OCI-LY1 (cell line): ENCODE results near the gene IRF1.
"Not testable (repeated sequence)": the region's sequence is repeated elsewhere in the genome, so short reads cannot be mapped to it uniquely, and the experiment has no call there.

ENCODE experiments used
- H2AFZ ChIP-seq: fragments of 200-600 bp; sonication (generic), shearing (Covaris generic); 2 replicates; pipeline ENCODE4 v1.6.0; 2014; ENCODE audit warnings: antibody characterized with exemption, mild to moderate bottlenecking, low read length
- H3F3A ChIP-seq: fragments of 200-600 bp; sonication (generic), shearing (Covaris generic); 2 replicates; pipeline ENCODE4 v1.6.0; 2014; ENCODE audit warnings: mild to moderate bottlenecking, antibody characterized with exemption, low read length, moderate library complexity; ENCODE audit not compliant: insufficient read depth
- H3K27ac ChIP-seq: fragments of 200-600 bp; sonication (generic); 2 replicates; pipeline ENCODE4 v1.5.1; 2014; ENCODE audit warnings: low read length, mixed run types, mild to moderate bottlenecking, low read depth; ENCODE audit not compliant: poor library complexity, severe bottlenecking
- H3K27me3 ChIP-seq: fragments of 200-600 bp; sonication (generic); 2 replicates; pipeline ENCODE4 v1.6.0; 2014; ENCODE audit warnings: antibody characterized with exemption, mild to moderate bottlenecking, low read length, moderate library complexity; ENCODE audit not compliant: insufficient read depth
- H3K36me3 ChIP-seq: fragments of 200-600 bp; sonication (generic); 2 replicates; pipeline ENCODE4 v1.6.1; 2014; ENCODE audit warnings: mild to moderate bottlenecking, antibody characterized with exemption, low read length, moderate library complexity, mixed read lengths; ENCODE audit not compliant: insufficient read depth
- H3K4me1 ChIP-seq: fragments of 200-600 bp; sonication (generic); 2 replicates; pipeline ENCODE4 v1.5.1; 2014; ENCODE audit warnings: mild to moderate bottlenecking, low read length, moderate library complexity; ENCODE audit not compliant: insufficient read depth, severe bottlenecking
- H3K4me2 ChIP-seq: fragments of 200-600 bp; sonication (generic), shearing (Covaris generic); 2 replicates; pipeline ENCODE4 v1.6.1; 2014; ENCODE audit warnings: low read length
- H3K4me3 ChIP-seq: fragments of 200-600 bp; sonication (generic); 2 replicates; pipeline ENCODE4 v1.5.1; 2014; ENCODE audit warnings: low read length, low read depth, mild to moderate bottlenecking, mixed read lengths; ENCODE audit not compliant: poor library complexity, severe bottlenecking
- H3K79me2 ChIP-seq: fragments of 200-600 bp; shearing (Covaris generic); 2 replicates; pipeline ENCODE4 v1.6.1; 2016; ENCODE audit warnings: mixed run types, low read length, mixed read lengths; ENCODE audit not compliant: insufficient read depth
- H3K9ac ChIP-seq: fragments of 200-600 bp; sonication (generic), shearing (Covaris generic); 2 replicates; pipeline ENCODE4 v1.6.1; 2014; ENCODE audit warnings: mild to moderate bottlenecking, low read length, mixed read lengths
- H3K9me2 ChIP-seq: fragments of 200-600 bp; sonication (generic), shearing (Covaris generic); 2 replicates; pipeline ENCODE4 v1.6.1; 2014; ENCODE audit warnings: low read depth, mild to moderate bottlenecking, low read length, mixed read lengths
- H3K9me3 ChIP-seq: fragments of 200-600 bp; shearing (Covaris generic); 2 replicates; pipeline ENCODE4 v1.6.1; 2014; ENCODE audit warnings: low read length, mixed read lengths
- H4K20me1 ChIP-seq: fragments of 200-600 bp; sonication (generic), shearing (Covaris generic); 2 replicates; pipeline ENCODE4 v1.6.0; 2016; ENCODE audit warnings: mild to moderate bottlenecking, low read length; ENCODE audit not compliant: insufficient read depth
- EZH2 ChIP-seq: fragments of 200-600 bp; sonication (generic), shearing (Covaris generic); IDR thresholded peaks from 2 replicates; pipeline ENCODE4 v1.8.0; 2017; ENCODE audit warnings: borderline replicate concordance, mixed run types, mild to moderate bottlenecking, antibody characterized with exemption, low read length, moderate library complexity, mixed read lengths
- TF ChIP-seq, protein P1 (sequence below): fragments of 200-600 bp; sonication (generic), shearing (Covaris generic); IDR thresholded peaks from 2 replicates; pipeline ENCODE4 v1.5.1; 2017; ENCODE audit warnings: mild to moderate bottlenecking, antibody characterized with exemption, low read length, moderate library complexity, mixed read lengths

The IRF1 gene

DNA sequence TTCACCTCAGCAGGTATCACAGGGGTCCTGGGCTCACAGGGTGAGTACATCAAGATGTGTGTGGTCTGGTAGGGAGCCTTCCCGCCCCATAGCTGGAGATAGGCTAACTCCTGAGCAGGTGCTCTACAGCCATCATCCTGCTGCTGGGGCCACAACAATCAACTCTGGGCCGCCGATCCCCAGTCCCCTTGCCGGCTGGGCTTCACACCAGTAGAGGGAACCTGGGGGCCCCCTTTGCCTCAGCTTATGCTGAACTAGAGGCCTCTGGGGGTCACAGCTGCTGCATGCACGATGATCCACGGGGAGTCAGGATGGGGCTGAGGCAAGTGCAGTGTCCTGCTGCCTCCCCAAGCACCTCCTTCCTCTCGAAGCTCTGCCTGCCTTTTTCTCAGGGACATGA is 46.5 kb downstream of the IRF1 start:
- no peaks in the 10 kb centered on the region for H3K4me1 ChIP-seq
- H3K9me3 ChIP-seq, result no peaks in the 10 kb centered on the region
- no peaks in the 10 kb centered on the region for H4K20me1 ChIP-seq
- H3K4me3 ChIP-seq, result no peak overlapping the region
- no peaks in the 10 kb centered on the region for H3F3A ChIP-seq
- H3K4me2 ChIP-seq, result no peak overlapping the region
- no peak overlapping the region for H3K27ac ChIP-seq
- H3K79me2 ChIP-seq, result no peaks in the 10 kb centered on the region
- no peak for TF ChIP-seq EZH2
- TF ChIP-seq, protein P1, sequence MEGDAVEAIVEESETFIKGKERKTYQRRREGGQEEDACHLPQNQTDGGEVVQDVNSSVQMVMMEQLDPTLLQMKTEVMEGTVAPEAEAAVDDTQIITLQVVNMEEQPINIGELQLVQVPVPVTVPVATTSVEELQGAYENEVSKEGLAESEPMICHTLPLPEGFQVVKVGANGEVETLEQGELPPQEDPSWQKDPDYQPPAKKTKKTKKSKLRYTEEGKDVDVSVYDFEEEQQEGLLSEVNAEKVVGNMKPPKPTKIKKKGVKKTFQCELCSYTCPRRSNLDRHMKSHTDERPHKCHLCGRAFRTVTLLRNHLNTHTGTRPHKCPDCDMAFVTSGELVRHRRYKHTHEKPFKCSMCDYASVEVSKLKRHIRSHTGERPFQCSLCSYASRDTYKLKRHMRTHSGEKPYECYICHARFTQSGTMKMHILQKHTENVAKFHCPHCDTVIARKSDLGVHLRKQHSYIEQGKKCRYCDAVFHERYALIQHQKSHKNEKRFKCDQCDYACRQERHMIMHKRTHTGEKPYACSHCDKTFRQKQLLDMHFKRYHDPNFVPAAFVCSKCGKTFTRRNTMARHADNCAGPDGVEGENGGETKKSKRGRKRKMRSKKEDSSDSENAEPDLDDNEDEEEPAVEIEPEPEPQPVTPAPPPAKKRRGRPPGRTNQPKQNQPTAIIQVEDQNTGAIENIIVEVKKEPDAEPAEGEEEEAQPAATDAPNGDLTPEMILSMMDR, result no peak
- no peak overlapping the region for H2AFZ ChIP-seq
- H3K9ac ChIP-seq, result no peak overlapping the region
- no peaks in the 10 kb centered on the region for H3K27me3 ChIP-seq
- H3K36me3 ChIP-seq, result no peaks in the 10 kb centered on the region; the same call in 1 of the 2 replicates
- no peaks in the 10 kb centered on the region for H3K9me2 ChIP-seq

DNA sequence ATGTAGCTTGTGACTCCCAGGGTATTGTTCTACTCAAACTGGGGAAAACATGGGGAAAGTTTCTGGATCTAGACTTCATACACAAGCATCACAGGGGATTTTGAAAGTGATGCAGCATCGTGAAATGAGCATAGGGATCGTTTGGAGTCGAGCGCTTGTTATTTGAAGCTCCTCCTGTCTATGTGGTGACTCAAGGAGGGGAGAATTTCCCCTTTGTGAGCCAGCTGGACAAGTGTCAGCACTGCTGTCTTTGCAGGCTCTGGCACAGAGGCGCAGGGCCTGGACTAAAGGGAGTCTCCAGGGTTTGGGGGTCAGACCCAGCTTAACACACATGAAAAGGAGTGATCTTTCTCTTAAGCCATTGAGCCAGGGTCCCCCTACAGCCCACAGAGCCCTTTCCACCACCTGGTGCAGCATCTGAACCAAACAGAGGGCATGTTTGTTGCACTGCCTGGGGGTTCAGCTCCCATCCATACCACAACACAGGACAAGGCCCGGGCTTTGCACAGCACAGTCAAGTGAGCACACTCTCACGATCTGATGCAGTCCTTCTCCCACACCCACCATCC is 51.0 kb downstream of the IRF1 start:
- Histone ChIP-seq H3K9me3 (no peaks in the 10 kb centered on the region), H4K20me1 (no peaks in the 10 kb centered on the region), H3K36me3 (no peaks in the 10 kb centered on the region; the same call in 1 of the 2 replicates), H3K9me2 (no peaks in the 10 kb centered on the region), H3K4me3 (no peak overlapping the region), H3K4me1 (peaks cover 8% of the 10 kb centered on the region), H3K27me3 (no peaks in the 10 kb centered on the region), H3K4me2 (no peak overlapping the region), H3K9ac (no peak overlapping the region), H2AFZ (no peak overlapping the region), H3K79me2 (no peaks in the 10 kb centered on the region), H3F3A (no peaks in the 10 kb centered on the region), H3K27ac (no peak overlapping the region)
- TF ChIP-seq EZH2, result no peak

DNA sequence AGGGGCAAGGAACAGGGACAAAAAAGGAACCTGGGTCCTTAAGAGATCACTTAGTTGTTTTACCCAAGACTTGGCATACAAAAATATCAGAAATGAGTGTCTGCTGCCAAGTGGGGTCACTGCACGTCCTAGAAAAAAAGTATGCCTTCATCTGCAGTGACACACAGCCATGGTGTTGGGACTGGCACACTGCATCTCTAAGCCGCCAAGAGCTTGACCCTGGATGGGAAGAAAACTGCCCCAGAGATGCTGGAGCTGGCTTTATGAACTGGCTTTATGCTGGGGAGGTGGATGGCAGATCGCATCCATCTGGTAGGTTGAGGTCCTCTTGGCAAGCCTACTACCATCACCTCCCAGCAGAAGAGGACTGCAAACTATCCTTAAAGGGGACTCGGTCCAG is 51.7 kb downstream of the IRF1 start:
- H3F3A ChIP-seq, result no peaks in the 10 kb centered on the region
- H3K4me1 ChIP-seq, result peaks cover 8% of the 10 kb centered on the region
- H3K4me2 ChIP-seq, result no peak overlapping the region

DNA sequence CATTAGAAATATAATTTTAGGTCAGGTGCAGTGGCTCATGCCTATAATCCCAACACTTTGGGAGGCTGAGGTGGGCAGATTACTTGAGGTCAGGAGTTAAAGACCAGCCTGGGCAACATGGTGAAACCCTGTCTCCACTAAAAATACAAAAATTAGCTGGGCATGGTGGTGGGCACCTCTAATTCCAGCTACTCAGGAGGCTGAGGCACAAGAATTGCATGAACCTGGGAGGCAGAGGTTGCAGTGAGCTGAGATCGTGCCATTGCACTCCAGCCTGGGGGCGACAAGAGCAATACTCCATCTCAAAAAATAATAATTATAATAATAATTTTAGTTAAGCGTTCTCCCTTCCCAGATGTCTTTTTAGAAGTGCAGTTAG is 52.3 kb downstream of the IRF1 start:
- H3K9me3 ChIP-seq, H2AFZ ChIP-seq, H3K4me2 ChIP-seq, H3K36me3 ChIP-seq, H3K79me2 ChIP-seq, H4K20me1 ChIP-seq, H3K4me3 ChIP-seq, H3K9ac ChIP-seq, H3K9me2 ChIP-seq, H3K4me1 ChIP-seq, H3F3A ChIP-seq, H3K27me3 ChIP-seq, H3K27ac ChIP-seq: not testable (repeated sequence)

More for the DNA sequence above, 51.7 kb downstream of the IRF1 start:
- no peak for TF ChIP-seq EZH2
- TF ChIP-seq, protein P1, result no peak
- Histone ChIP-seq H3K27ac (no peak overlapping the region), H3K27me3 (no peaks in the 10 kb centered on the region), H3K4me3 (no peak overlapping the region), H2AFZ (no peak overlapping the region), H4K20me1 (no peaks in the 10 kb centered on the region), H3K9me2 (no peaks in the 10 kb centered on the region), H3K36me3 (no peaks in the 10 kb centered on the region), H3K79me2 (no peaks in the 10 kb centered on the region), H3K9me3 (no peaks in the 10 kb centered on the region), H3K9ac (no peak overlapping the region)
